Measurements from ENCODE around the gene HOMER2.

GRCh38 chr15:82917249-82917648, 35.3 kb downstream of the HOMER2 start:
- TF ChIP-seq CTCF (conservative IDR thresholded peaks at IDR 0.05; ENCODE audit: low read length) (no peak), EZH2phosphoT487 (IDR thresholded peaks at IDR 0.05; ENCODE audit: borderline replicate concordance) (no peak)

All from Loucy (cell line).